WTC11 (cell line): ENCODE measurements around the gene CENPM. TPM values are rescaled to one million over a fixed set of nuclear protein-coding genes. Genes with fewer than 3 reads are reported as not detected.
"Not testable (repeated sequence)": the region's sequence is repeated elsewhere in the genome, so short reads cannot be mapped to it uniquely, and the experiment has no call there.

Experiments
- ATAC-seq: fragments of 200-7000 bp; cut with Tn5 transposase; 2 replicates; pipeline ENCODE4 v1.10.0; 2021; ENCODE audit warnings: mild to moderate bottlenecking, moderate library complexity
- CTCF ChIA-PET: fragments of 300-600 bp; sonication (Branson Sonifier 250); formaldehyde crosslinking; loops from one replicate; lab custom pipeline; 2021; ENCODE audit warnings: antibody characterized with exemption; lab: Charles Lee
- POLR2A ChIA-PET: fragments of 350-600 bp; sonication (Branson Sonifier 250); formaldehyde crosslinking; loops from one replicate; lab custom pipeline; 2021; ENCODE audit warnings: antibody characterized with exemption; lab: Charles Lee
- DNase-seq: peaks from one replicate; pipeline ENCODE4 v3.0.0; 2021; ENCODE audit warnings: low spot score
- H3K27ac Mint-ChIP-seq: 2 replicates; pipeline ENCODE4 v1.8.0; 2021; ENCODE audit warnings: mixed read lengths
- H3K27me3 Mint-ChIP-seq: 2 replicates; pipeline ENCODE4 v1.8.0; 2021; ENCODE audit warnings: low read depth, mild to moderate bottlenecking, moderate library complexity, mixed read lengths
- H3K36me3 Mint-ChIP-seq: 2 replicates; pipeline ENCODE4 v1.8.0; 2021; ENCODE audit warnings: mixed read lengths
- H3K4me1 Mint-ChIP-seq: 2 replicates; pipeline ENCODE4 v1.8.0; 2022; ENCODE audit warnings: mixed read lengths
- H3K4me3 Mint-ChIP-seq: 2 replicates; pipeline ENCODE4 v1.8.0; 2021; ENCODE audit warnings: mild to moderate bottlenecking, moderate library complexity, mixed read lengths
- H3K9me3 Mint-ChIP-seq: 2 replicates; pipeline ENCODE4 v1.8.0; 2021; ENCODE audit warnings: mixed read lengths
- EMX1 ChIP-seq: fragments of 250-450 bp; sonication (Bioruptor Pico); IDR thresholded peaks from 2 replicates; pipeline ENCODE4 v1.8.0; 2021; ENCODE audit warnings: mild to moderate bottlenecking
- NFYB ChIP-seq: sonication (generic); formaldehyde crosslinking; conservative IDR thresholded peaks from 2 replicates; pipeline ENCODE4 v1.8.0; 2022; ENCODE audit warnings: low read depth, missing genetic modification reagents
- SMAD3 ChIP-seq: sonication (generic); formaldehyde crosslinking; IDR thresholded peaks from 2 replicates; pipeline ENCODE4 v1.8.0; 2022; ENCODE audit warnings: missing genetic modification reagents, mild to moderate bottlenecking, borderline replicate concordance
- TEAD4 ChIP-seq: sonication (generic); formaldehyde crosslinking; IDR thresholded peaks from 2 replicates; pipeline ENCODE4 v1.8.0; 2022; ENCODE audit warnings: mild to moderate bottlenecking, missing genetic modification reagents
- total RNA-seq: library from RNA; stranded (reverse); gene quantifications from 3 replicates; pipeline ENCODE4 v1.2.3, GENCODE V29; 2021
- TF ChIP-seq, protein P1 (sequence below): fragments of 250-450 bp; sonication (Bioruptor Pico); conservative IDR thresholded peaks from 2 replicates; pipeline ENCODE4 v1.9.0; 2021; ENCODE audit warnings: mild to moderate bottlenecking
- TF ChIP-seq, protein P2 (sequence below): sonication (generic); formaldehyde crosslinking; IDR thresholded peaks from 2 replicates; pipeline ENCODE4 v1.8.1; 2023; ENCODE audit warnings: mild to moderate bottlenecking, missing genetic modification reagents, borderline replicate concordance
- TF ChIP-seq, protein P3 (sequence below): sonication (generic); formaldehyde crosslinking; IDR thresholded peaks from 2 replicates; pipeline ENCODE4 v1.8.0; 2023; ENCODE audit warnings: missing genetic modification reagents, mild to moderate bottlenecking, borderline replicate concordance
- TF ChIP-seq, protein P4 (sequence below): sonication (generic); formaldehyde crosslinking; IDR thresholded peaks from 2 replicates; pipeline ENCODE4 v1.8.1; 2022; ENCODE audit warnings: low read depth, missing genetic modification reagents, borderline replicate concordance
- TF ChIP-seq, protein P5 (sequence below): sonication (generic); formaldehyde crosslinking; IDR thresholded peaks from 2 replicates; pipeline ENCODE4 v1.8.1; 2023; ENCODE audit warnings: mild to moderate bottlenecking, missing genetic modification reagents, moderate library complexity
- TF ChIP-seq, protein P6 (sequence below): sonication (generic); formaldehyde crosslinking; IDR thresholded peaks from 2 replicates; pipeline ENCODE4 v1.8.0; 2023; ENCODE audit warnings: mild to moderate bottlenecking, missing genetic modification reagents
- TF ChIP-seq, protein P7 (sequence below): sonication (generic); formaldehyde crosslinking; IDR thresholded peaks from 2 replicates; pipeline ENCODE4 v1.8.1; 2023; ENCODE audit warnings: mild to moderate bottlenecking, missing genetic modification reagents
- TF ChIP-seq, protein P8 (sequence below): fragments of 250-450 bp; sonication (Bioruptor Pico); IDR thresholded peaks from 2 replicates; pipeline ENCODE4 v1.8.0; 2021; ENCODE audit warnings: mild to moderate bottlenecking

CENPM gene
- total RNA-seq, 1 experiment from 2014 or later: 40.3 TPM

DNA sequence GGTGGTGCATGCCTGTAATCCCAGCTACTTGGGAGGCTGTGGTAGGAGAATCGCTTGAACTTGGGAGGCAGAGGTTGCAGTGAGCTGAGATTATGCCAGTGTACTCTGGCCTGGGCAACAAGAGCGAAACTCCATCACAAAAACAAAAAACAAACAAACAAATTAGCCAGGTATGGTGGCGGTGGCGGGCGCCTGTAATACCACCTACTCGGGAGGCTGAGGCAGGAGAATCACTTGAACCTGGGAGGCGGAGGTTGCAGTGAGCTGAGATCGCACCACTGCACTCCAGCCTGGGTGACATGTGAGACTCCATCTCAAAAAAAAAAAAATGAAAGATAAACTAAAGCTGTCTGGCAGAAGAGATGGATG is 2.0 kb upstream of the CENPM start:
- DNase-seq, H3K4me3 Mint-ChIP-seq, H3K27ac Mint-ChIP-seq, H3K9me3 Mint-ChIP-seq, H3K27me3 Mint-ChIP-seq, POLR2A ChIA-PET, ATAC-seq: not testable (repeated sequence)
- H3K4me1 Mint-ChIP-seq: peaks cover 43% of the 10 kb centered on the region
- peaks cover 15% of the 10 kb centered on the region for H3K36me3 Mint-ChIP-seq
- CTCF ChIA-PET: interaction anchor here (1.3 to 6.6 kb wide), 4 partner anchors 9 to 252 kb away, joined by 3 to 37 read pairs (median 12); partner anchors contain the start of genes CCDC134 and TNFRSF13C

DNA sequence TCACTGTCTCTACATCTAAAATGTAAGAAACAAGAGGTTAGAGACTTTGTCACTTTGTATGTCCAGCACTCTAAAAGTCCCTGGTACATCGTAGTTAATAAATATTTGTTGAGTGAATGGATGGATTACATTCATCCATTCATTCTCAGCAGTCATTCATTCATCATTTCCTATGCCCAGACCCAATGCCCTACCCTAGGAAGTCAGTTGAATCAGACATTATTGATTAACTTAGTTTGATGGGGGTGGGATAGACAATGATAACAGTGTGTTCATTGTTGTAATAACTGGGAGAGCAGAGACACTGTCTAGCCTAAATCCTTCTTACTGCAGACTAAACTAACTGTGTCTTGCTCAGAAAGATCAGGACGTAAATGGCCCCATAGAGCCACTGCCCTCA is 1.2 kb upstream of the CENPM start:
- DNase-seq: no peak
- TF ChIP-seq, protein P1, sequence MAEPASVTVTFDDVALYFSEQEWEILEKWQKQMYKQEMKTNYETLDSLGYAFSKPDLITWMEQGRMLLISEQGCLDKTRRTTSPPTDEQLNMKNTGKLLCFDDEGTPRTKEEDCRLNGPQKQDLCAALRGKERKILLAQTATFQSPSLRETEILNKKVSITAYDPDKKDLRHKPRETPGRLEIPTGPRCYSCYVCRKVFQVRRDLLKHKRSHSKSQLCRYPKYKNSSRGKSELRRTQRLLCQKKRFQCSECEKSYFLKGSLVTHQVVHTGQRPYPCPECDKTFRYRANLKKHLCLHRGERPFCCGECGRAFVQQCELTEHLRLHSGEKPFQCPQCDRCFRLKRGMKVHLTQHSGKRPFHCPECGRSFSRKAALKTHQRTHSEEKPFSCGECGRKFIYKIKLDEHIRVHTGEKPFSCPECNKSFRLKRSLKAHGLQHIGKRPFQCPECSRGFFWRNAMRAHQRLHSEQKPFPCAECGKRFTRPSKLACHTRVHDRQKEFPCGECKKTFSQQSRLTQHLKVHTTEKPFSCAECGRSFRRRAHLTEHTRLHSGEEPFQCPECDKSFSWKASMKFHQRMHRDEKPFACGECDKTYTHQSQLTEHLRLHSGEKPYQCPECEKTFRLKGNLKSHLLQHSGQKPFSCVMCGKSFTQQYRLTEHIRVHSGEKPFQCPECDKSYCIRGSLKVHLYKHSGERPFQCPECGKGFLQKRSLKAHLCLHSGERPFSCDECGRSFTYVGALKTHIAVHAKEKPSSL (CRISPR knock-in tag): no peak
- TF ChIP-seq, protein P2, sequence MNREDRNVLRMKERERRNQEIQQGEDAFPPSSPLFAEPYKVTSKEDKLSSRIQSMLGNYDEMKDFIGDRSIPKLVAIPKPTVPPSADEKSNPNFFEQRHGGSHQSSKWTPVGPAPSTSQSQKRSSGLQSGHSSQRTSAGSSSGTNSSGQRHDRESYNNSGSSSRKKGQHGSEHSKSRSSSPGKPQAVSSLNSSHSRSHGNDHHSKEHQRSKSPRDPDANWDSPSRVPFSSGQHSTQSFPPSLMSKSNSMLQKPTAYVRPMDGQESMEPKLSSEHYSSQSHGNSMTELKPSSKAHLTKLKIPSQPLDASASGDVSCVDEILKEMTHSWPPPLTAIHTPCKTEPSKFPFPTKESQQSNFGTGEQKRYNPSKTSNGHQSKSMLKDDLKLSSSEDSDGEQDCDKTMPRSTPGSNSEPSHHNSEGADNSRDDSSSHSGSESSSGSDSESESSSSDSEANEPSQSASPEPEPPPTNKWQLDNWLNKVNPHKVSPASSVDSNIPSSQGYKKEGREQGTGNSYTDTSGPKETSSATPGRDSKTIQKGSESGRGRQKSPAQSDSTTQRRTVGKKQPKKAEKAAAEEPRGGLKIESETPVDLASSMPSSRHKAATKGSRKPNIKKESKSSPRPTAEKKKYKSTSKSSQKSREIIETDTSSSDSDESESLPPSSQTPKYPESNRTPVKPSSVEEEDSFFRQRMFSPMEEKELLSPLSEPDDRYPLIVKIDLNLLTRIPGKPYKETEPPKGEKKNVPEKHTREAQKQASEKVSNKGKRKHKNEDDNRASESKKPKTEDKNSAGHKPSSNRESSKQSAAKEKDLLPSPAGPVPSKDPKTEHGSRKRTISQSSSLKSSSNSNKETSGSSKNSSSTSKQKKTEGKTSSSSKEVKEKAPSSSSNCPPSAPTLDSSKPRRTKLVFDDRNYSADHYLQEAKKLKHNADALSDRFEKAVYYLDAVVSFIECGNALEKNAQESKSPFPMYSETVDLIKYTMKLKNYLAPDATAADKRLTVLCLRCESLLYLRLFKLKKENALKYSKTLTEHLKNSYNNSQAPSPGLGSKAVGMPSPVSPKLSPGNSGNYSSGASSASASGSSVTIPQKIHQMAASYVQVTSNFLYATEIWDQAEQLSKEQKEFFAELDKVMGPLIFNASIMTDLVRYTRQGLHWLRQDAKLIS: no peak
- no peak for TF ChIP-seq TEAD4
- TF ChIP-seq, protein P3, sequence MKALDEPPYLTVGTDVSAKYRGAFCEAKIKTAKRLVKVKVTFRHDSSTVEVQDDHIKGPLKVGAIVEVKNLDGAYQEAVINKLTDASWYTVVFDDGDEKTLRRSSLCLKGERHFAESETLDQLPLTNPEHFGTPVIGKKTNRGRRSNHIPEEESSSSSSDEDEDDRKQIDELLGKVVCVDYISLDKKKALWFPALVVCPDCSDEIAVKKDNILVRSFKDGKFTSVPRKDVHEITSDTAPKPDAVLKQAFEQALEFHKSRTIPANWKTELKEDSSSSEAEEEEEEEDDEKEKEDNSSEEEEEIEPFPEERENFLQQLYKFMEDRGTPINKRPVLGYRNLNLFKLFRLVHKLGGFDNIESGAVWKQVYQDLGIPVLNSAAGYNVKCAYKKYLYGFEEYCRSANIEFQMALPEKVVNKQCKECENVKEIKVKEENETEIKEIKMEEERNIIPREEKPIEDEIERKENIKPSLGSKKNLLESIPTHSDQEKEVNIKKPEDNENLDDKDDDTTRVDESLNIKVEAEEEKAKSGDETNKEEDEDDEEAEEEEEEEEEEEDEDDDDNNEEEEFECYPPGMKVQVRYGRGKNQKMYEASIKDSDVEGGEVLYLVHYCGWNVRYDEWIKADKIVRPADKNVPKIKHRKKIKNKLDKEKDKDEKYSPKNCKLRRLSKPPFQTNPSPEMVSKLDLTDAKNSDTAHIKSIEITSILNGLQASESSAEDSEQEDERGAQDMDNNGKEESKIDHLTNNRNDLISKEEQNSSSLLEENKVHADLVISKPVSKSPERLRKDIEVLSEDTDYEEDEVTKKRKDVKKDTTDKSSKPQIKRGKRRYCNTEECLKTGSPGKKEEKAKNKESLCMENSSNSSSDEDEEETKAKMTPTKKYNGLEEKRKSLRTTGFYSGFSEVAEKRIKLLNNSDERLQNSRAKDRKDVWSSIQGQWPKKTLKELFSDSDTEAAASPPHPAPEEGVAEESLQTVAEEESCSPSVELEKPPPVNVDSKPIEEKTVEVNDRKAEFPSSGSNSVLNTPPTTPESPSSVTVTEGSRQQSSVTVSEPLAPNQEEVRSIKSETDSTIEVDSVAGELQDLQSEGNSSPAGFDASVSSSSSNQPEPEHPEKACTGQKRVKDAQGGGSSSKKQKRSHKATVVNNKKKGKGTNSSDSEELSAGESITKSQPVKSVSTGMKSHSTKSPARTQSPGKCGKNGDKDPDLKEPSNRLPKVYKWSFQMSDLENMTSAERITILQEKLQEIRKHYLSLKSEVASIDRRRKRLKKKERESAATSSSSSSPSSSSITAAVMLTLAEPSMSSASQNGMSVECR (CRISPR knock-in tag): no peak
- TF ChIP-seq, protein P4, sequence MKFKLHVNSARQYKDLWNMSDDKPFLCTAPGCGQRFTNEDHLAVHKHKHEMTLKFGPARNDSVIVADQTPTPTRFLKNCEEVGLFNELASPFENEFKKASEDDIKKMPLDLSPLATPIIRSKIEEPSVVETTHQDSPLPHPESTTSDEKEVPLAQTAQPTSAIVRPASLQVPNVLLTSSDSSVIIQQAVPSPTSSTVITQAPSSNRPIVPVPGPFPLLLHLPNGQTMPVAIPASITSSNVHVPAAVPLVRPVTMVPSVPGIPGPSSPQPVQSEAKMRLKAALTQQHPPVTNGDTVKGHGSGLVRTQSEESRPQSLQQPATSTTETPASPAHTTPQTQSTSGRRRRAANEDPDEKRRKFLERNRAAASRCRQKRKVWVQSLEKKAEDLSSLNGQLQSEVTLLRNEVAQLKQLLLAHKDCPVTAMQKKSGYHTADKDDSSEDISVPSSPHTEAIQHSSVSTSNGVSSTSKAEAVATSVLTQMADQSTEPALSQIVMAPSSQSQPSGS: no peak
- TF ChIP-seq, protein P5, sequence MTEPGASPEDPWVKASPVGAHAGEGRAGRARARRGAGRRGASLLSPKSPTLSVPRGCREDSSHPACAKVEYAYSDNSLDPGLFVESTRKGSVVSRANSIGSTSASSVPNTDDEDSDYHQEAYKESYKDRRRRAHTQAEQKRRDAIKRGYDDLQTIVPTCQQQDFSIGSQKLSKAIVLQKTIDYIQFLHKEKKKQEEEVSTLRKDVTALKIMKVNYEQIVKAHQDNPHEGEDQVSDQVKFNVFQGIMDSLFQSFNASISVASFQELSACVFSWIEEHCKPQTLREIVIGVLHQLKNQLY (CRISPR knock-in tag): no peak
- TF ChIP-seq NFYB (CRISPR knock-in tag): no peak
- TF ChIP-seq, protein P6, sequence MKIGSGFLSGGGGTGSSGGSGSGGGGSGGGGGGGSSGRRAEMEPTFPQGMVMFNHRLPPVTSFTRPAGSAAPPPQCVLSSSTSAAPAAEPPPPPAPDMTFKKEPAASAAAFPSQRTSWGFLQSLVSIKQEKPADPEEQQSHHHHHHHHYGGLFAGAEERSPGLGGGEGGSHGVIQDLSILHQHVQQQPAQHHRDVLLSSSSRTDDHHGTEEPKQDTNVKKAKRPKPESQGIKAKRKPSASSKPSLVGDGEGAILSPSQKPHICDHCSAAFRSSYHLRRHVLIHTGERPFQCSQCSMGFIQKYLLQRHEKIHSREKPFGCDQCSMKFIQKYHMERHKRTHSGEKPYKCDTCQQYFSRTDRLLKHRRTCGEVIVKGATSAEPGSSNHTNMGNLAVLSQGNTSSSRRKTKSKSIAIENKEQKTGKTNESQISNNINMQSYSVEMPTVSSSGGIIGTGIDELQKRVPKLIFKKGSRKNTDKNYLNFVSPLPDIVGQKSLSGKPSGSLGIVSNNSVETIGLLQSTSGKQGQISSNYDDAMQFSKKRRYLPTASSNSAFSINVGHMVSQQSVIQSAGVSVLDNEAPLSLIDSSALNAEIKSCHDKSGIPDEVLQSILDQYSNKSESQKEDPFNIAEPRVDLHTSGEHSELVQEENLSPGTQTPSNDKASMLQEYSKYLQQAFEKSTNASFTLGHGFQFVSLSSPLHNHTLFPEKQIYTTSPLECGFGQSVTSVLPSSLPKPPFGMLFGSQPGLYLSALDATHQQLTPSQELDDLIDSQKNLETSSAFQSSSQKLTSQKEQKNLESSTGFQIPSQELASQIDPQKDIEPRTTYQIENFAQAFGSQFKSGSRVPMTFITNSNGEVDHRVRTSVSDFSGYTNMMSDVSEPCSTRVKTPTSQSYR (CRISPR knock-in tag): no peak
- TF ChIP-seq, protein P7, sequence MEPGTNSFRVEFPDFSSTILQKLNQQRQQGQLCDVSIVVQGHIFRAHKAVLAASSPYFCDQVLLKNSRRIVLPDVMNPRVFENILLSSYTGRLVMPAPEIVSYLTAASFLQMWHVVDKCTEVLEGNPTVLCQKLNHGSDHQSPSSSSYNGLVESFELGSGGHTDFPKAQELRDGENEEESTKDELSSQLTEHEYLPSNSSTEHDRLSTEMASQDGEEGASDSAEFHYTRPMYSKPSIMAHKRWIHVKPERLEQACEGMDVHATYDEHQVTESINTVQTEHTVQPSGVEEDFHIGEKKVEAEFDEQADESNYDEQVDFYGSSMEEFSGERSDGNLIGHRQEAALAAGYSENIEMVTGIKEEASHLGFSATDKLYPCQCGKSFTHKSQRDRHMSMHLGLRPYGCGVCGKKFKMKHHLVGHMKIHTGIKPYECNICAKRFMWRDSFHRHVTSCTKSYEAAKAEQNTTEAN (CRISPR knock-in tag): no peak
- TF ChIP-seq EMX1: no peak
- TF ChIP-seq, protein P8, sequence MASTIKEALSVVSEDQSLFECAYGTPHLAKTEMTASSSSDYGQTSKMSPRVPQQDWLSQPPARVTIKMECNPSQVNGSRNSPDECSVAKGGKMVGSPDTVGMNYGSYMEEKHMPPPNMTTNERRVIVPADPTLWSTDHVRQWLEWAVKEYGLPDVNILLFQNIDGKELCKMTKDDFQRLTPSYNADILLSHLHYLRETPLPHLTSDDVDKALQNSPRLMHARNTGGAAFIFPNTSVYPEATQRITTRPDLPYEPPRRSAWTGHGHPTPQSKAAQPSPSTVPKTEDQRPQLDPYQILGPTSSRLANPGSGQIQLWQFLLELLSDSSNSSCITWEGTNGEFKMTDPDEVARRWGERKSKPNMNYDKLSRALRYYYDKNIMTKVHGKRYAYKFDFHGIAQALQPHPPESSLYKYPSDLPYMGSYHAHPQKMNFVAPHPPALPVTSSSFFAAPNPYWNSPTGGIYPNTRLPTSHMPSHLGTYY (CRISPR knock-in tag): no peak
- TF ChIP-seq SMAD3: no peak
- Mint-ChIP-seq H3K9me3 (no peaks in the 10 kb centered on the region), H3K4me1 (peaks cover 47% of the 10 kb centered on the region), H3K27ac (no peak overlapping the region), H3K4me3 (no peak overlapping the region; the same call in 1 of the 2 replicates), H3K36me3 (peaks cover 23% of the 10 kb centered on the region), H3K27me3 (peaks cover 4% of the 10 kb centered on the region; the same call in 1 of the 2 replicates)
- no peak for ATAC-seq
- POLR2A ChIA-PET: interaction anchor here (0.6 kb wide), 1 partner anchor 164 kb away, joined by 3 read pairs; no protein-coding TSS in a partner anchor
- CTCF ChIA-PET: interaction anchor here (0.7 to 2.8 kb wide), 4 partner anchors 10 to 169 kb away, joined by 3 to 35 read pairs (median 5); no protein-coding TSS in a partner anchor
